HG02759 (cell line): Measurements from ENCODE around the gene SLC25A25.
"Not testable (repeated sequence)": the region's sequence is repeated elsewhere in the genome, so short reads cannot be mapped to it uniquely, and the experiment has no call there.

Experiments used
- ATAC-seq: cut with Tn5 transposase; IDR thresholded peaks from one replicate; pipeline ENCODE4 v1.9.1; 2021; ENCODE audit warnings: mild to moderate bottlenecking, moderate library complexity; ENCODE audit not compliant: unreplicated experiment

SLC25A25 gene

DNA sequence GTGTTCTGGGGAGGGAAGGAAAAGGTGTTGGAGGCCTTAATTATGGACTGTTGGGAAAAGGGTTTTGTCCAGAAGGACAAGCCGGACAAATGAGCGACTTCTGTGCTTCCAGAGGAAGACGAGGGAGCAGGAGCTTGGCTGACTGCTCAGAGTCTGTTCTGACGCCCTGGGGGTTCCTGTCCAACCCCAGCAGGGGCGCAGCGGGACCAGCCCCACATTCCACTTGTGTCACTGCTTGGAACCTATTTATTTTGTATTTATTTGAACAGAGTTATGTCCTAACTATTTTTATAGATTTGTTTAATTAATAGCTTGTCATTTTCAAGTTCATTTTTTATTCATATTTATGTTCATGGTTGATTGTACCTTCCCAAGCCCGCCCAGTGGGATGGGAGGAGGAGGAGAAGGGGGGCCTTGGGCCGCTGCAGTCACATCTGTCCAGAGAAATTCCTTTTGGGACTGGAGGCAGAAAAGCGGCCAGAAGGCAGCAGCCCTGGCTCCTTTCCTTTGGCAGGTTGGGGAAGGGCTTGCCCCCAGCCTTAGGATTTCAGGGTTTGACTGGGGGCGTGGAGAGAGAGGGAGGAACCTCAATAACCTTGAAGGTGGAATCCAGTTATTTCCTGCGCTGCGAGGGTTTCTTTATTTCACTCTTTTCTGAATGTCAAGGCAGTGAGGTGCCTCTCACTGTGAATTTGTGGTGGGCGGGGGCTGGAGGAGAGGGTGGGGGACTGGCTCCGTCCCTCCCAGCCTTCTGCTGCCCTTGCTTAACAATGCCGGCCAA, 40.4 kb downstream of the SLC25A25 start:
- ATAC-seq = no peak

DNA sequence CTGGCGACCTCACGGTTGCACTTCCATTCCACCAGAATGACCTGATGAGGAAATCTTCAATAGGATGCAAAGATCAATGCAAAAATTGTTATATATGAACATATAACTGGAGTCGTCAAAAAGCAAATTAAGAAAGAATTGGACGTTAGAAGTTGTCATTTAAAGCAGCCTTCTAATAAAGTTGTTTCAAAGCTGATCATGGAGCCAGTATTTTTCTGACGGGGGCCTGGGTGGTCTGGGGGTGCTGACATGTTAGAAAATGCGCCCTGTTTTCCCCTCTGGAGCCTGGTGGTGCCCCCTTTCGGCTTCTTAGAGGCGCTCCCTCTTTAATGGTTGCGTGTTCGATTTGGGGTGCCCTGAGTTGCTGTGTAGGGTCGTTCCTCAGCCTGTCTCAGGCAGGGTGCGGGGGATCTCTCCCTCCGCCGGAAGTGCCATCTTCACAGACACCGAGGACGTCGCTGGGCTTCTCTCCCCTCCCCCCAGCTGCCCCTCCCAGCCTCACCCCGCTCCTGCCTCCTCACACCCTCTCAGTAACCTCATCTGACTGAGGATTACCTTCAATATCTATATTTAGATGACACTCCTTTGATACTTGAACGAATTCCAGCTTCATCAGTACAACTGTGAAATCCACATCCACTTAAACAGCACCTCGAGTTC, 41.1 kb downstream of the SLC25A25 start:
- no peak for ATAC-seq

GRCh38 chr9:128111726-128112125, 43.7 kb downstream of the SLC25A25 start:
- ATAC-seq = not testable (repeated sequence)

GRCh38 chr9:128113526-128114325, 45.7 kb downstream of the SLC25A25 start:
- no peak for ATAC-seq

DNA sequence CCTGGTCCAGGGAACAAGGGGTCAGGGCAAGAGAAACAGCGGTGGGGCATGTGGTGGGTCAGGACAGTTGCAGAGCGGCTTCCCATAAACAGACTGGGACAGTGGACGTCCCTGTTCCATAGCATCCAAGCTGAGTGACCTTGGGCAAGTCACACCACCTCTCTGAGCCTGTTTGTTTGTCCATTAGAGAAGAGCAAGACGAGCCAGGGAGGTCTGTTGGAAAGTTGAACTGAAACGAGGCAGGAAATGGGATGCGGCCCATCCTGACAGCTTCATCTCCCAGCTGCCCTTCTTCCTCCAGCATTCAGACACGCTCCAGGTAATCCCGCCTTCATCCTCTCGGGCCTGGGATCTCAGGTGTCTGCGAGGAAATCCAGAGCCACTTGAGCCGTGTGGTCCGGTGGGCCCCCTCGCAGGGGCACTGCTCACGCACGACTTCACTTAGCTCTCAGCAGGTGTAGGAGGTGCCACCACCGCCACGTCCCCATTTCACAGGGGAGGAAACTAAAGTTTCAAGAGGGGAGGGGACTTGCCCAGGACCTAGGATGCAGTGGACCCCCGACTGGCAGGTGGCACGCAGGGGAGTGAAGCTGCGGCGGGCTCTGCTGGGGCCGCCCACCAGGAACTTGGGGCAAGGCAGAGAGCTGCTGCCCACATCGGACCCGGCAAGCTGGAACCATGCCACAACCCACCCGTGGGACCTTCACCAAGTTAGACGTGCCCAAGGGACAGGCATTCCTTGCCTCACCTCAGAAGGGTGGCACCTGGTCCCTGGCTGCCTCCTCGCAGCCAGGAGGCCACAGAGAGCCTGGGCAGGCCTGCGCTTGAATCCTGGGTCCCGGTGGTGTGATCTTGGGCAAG, 46.5 kb downstream of the SLC25A25 start:
- no peak for ATAC-seq

GRCh38 chr9:128115187-128116103, 47.4 kb downstream of the SLC25A25 start:
- ATAC-seq = no peak

GRCh38 chr9:128116104-128117083, 48.4 kb downstream of the SLC25A25 start:
- ATAC-seq = no peak

GRCh38 chr9:128117613-128118471, 49.8 kb downstream of the SLC25A25 start:
- no peak for ATAC-seq

GRCh38 chr9:128118472-128118857, 50.4 kb downstream of the SLC25A25 start:
- no peak for ATAC-seq

- no peak for ATAC-seq
Observed at GRCh38 chr9:128118971-128119665, 51.1 kb downstream of the SLC25A25 start.

- no peak for ATAC-seq
Observed at GRCh38 chr9:128120061-128120740, 52.2 kb downstream of the SLC25A25 start.

DNA sequence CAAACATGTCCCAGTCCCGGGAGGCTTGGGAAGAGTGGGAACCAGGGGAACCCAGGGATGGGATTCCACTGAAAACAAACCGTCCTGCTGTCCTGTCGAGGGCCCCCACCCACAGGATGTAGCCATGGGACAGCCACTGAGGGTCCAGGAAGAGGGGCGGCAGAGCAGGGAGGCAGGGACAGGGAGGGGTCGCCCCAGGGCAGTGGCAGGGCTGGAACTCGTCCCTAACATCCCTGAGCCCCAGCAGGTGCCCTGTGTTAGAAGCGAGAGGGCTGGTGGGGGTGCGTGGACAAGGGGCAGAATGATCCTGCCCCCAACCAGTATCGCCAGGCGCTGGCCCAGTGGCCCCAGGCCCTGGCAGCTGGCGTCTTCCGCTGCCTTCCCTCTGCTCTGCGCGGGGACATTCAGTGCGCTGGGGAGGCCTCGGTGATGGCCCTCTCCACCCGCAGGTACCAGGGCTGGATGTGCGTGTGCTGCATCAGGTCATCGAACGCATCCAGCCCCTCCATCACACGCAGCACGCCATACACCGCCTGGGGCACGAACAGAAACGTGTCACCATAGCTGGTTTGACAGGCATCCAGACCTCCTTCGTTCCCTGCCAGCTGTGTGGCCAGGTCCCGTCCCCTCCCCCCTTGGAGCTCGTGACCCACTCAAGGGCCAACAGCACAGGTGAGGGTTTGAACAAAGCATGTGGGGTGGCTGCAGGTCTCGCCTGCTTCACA, 52.9 kb downstream of the SLC25A25 start:
- ATAC-seq = no peak

DNA sequence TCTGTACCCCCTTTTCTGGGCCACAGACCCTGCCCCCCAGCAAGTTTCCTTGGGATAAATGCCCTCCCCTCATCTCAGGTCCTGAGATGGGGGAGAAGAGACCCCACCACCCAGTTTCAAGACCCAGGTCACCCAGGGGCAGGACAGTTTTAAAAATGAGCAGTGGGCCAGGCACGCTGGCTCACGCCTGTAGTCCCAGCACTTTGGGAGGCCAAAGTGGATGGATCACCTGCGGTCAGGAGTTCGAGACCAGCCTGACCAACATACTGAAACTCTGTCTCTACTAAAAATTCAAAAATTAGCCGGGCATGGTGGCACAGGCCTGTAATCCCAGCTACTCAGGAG, 53.4 kb downstream of the SLC25A25 start:
- no peak for ATAC-seq

DNA sequence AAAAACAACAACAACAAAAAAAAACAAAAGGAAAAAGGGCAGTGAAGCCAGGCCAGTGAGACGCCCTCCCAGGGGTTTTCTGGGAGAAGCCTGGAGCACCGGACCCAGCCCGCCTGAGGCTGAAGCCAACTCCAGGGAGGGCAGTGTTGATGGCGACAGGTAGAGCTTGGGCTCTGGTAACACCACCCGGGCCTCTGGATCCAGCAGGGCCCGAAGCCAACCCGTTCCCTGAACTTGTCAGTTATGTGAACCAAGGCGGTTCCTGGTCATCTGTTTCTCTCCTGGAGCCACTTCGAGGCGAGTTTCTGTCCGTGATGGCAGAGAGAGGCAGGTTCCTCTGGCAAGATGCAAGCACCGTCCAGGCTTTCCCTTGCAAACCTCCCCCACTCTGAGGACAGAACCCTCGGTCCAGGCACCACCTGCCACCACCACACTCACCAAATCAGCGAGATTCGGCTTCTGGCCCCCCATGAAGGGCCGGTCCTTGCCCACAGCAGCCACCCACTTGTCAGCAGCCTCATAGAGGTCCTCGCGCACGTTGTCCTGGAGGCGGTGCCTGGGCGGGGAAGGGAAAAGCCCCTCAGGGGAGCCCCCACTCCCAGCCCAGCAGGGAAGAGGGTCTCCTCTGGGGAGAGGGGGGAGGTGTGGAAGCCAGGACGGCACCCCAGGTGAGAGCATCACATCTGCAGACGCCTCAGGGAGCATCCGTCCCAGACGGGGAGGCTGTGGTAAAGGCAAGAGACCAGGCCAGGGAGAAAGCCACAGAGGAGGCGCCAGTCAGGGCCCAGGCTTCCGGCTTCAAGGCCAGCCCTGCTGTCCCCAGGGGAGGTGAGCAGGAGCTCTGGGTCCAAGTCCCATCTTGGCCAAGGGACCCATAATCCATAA, 54.1 kb downstream of the SLC25A25 start:
- no peak for ATAC-seq

DNA sequence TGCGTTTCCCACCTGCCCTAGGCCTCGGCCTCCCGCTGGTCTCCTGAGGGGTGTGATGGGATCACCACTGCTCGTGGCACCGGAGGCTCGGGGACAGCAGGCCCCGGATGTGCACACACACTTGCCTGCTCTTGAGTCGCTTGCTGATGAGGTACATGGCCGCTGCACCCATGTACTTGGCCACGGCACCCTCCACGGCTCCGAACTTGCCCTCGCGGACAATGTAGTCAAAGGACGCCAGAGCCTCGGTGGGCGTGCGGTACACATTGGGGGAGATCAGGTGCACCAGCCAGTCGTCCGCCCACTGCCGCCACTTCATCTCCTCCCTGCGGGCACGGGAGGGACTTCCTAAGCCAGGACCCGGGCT, 54.8 kb downstream of the SLC25A25 start:
- ATAC-seq = no peak
